Naive B cell (primary cell): ENCODE measurements around the gene ZNF655. TPM values are rescaled to one million over a fixed set of nuclear protein-coding genes. Genes with fewer than 3 reads are reported as not detected.

Experiments used
- ATAC-seq, 2 donors: fragments of 150-1000 bp; cut with Tn5 transposase; 2 replicates each; pipeline ENCODE4 v1.10.0; 2021; ENCODE audit warnings: low read depth in 2 of 2, mild to moderate bottlenecking in 2 of 2, moderate library complexity in 2 of 2
- DNase-seq: peaks from one replicate; pipeline ENCODE4 v3.0.0; 2022
- H3K27ac Mint-ChIP-seq, 6 donors: one replicate each; pipeline ENCODE4 v1.8.0; 2020 to 2022; ENCODE audit warnings: mild to moderate bottlenecking in 6 of 6, mixed read lengths in 6 of 6, moderate library complexity in 5 of 6, inconsistent platforms in 2 of 6
- H3K27me3 Mint-ChIP-seq, 3 donors: one replicate each; pipeline ENCODE4 v1.8.0; 2021 to 2022; ENCODE audit warnings: mixed read lengths in 3 of 3, mild to moderate bottlenecking in 1 of 3
- H3K36me3 Mint-ChIP-seq, 2 donors: one replicate each; pipeline ENCODE4 v1.8.0; 2020 to 2022; ENCODE audit warnings: mixed read lengths in 2 of 2, inconsistent platforms in 1 of 2, mild to moderate bottlenecking in 1 of 2
- H3K4me1 Mint-ChIP-seq, 3 donors: one replicate each; pipeline ENCODE4 v1.8.0; 2020 to 2022; ENCODE audit warnings: mixed read lengths in 3 of 3, inconsistent platforms in 1 of 3, mild to moderate bottlenecking in 1 of 3, moderate library complexity in 1 of 3
- H3K4me3 Mint-ChIP-seq, 8 donors: one replicate each; pipeline ENCODE4 v1.8.0; 2020 to 2022; ENCODE audit warnings: mild to moderate bottlenecking in 8 of 8, mixed read lengths in 8 of 8, moderate library complexity in 8 of 8, inconsistent platforms in 2 of 8
- H3K9me3 Mint-ChIP-seq, 7 donors: one replicate each; pipeline ENCODE4 v1.8.0; 2020 to 2022; ENCODE audit warnings: mixed read lengths in 7 of 7, mild to moderate bottlenecking in 5 of 7, inconsistent platforms in 2 of 7, moderate library complexity in 1 of 7
- polyA plus RNA-seq, 6 donors: library from polyadenylated mRNA; unstranded; fragments of 300-500 nt; fragmentation: Illumina TruSeq; gene quantifications; one replicate each; pipeline ENCODE4 v1.2.3, GENCODE V29; 2021; ENCODE audit warnings: low read depth in 6 of 6

ZNF655 gene
- polyA plus RNA-seq, 6 donors from 2014 or later = 55.4 to 90.0 (median 68.5) TPM

GRCh38 chr7:99551334-99551733, 7.1 kb upstream of the ZNF655 start:
- Mint-ChIP-seq H3K36me3 (peaks cover 8 to 18% of the 10 kb centered on the region in 2 donors), H3K27ac (peak overlapping the region; percentile 95 to 99 (median 97)), H3K4me1 (peaks cover 17 to 44% (median 33%) of the 10 kb centered on the region in 3 donors), H3K9me3 (peaks cover 0 to 3% (median 0%) of the 10 kb centered on the region in 7 donors), H3K4me3 (peak overlapping the region; percentile 90 to 99 (median 95)), H3K27me3 (no peaks in the 10 kb centered on the region)
- DNase-seq (no peak), ATAC-seq (peak in 1 of 2 donors; percentile 4)

- H3K27me3 Mint-ChIP-seq = no peaks in the 10 kb centered on the region
- peaks cover 0 to 3% (median 0%) of the 10 kb centered on the region in 7 donors for H3K9me3 Mint-ChIP-seq
- H3K36me3 Mint-ChIP-seq = peaks cover 8 to 13% of the 10 kb centered on the region in 2 donors
- peak; percentile 80 for DNase-seq
- H3K4me3 Mint-ChIP-seq = peak within 1 kb of the TSS; percentile 90 to 99 (median 95)
- H3K4me1 Mint-ChIP-seq = peaks cover 17 to 49% (median 33%) of the 10 kb centered on the region in 3 donors
- peak within 1 kb of the TSS; percentile 95 to 99 (median 97) for H3K27ac Mint-ChIP-seq
- peak; percentile 100 for ATAC-seq
Observed at GRCh38 chr7:99551767-99552463, 6.5 kb upstream of the ZNF655 start, which contains the start of gene FAM200A. TSS of gene FAM200A (minus strand) at chr7:99552114. CDS start at chr7:99548407, 3,707 bp downstream.

- Mint-ChIP-seq H3K4me1 (peaks cover 24 to 60% (median 42%) of the 10 kb centered on the region in 3 donors), H3K36me3 (peaks cover 9 to 12% of the 10 kb centered on the region in 2 donors), H3K4me3 (peak overlapping the region in 5 of 8 donors; percentile 12 to 98 (median 56)), H3K9me3 (peaks cover 0 to 3% (median 0%) of the 10 kb centered on the region in 7 donors), H3K27me3 (no peaks in the 10 kb centered on the region), H3K27ac (peak overlapping the region in 2 of 6 donors; percentile 17 to 71)
- DNase-seq (no peak), ATAC-seq (no peak)
Observed at GRCh38 chr7:99553039-99553438, 5.4 kb upstream of the ZNF655 start.

GRCh38 chr7:99554939-99555338, 3.5 kb upstream of the ZNF655 start:
- DNase-seq (no peak), ATAC-seq (no peak)
- peak overlapping the region in 3 of 6 donors; percentile 20 to 58 (median 54) for H3K27ac Mint-ChIP-seq
- H3K36me3 Mint-ChIP-seq = peaks cover 7 to 11% of the 10 kb centered on the region in 2 donors
- H3K4me3 Mint-ChIP-seq = peak overlapping the region in 1 of 8 donors; percentile 98
- H3K4me1 Mint-ChIP-seq = peaks cover 27 to 67% (median 47%) of the 10 kb centered on the region in 3 donors
- H3K27me3 Mint-ChIP-seq = no peaks in the 10 kb centered on the region
- H3K9me3 Mint-ChIP-seq = no peaks in the 10 kb centered on the region

- Mint-ChIP-seq H3K9me3 (no peaks in the 10 kb centered on the region), H3K4me3 (peak overlapping the region; percentile 84 to 100 (median 97)), H3K27me3 (no peaks in the 10 kb centered on the region), H3K36me3 (peaks cover 11 to 12% of the 10 kb centered on the region in 2 donors), H3K4me1 (peaks cover 35 to 60% (median 45%) of the 10 kb centered on the region in 3 donors), H3K27ac (peak overlapping the region; percentile 91 to 99 (median 99))
- DNase-seq = no peak
- ATAC-seq = no peak
Observed at GRCh38 chr7:99557196-99557607, 1.2 kb upstream of the ZNF655 start.

- DNase-seq = no peak
- Mint-ChIP-seq H3K36me3 (peaks cover 16 to 19% of the 10 kb centered on the region in 2 donors), H3K27me3 (no peaks in the 10 kb centered on the region), H3K4me1 (peaks cover 37 to 56% (median 45%) of the 10 kb centered on the region in 3 donors), H3K9me3 (no peaks in the 10 kb centered on the region), H3K27ac (peak overlapping the region; percentile 97 to 99 (median 99)), H3K4me3 (peak overlapping the region; percentile 94 to 100 (median 98))
- peak; percentile 66 to 70 for ATAC-seq
Observed at GRCh38 chr7:99557940-99558305, 519 bp upstream of the ZNF655 start.

GRCh38 chr7:99559175-99559915, 903 bp downstream of the ZNF655 start:
- Mint-ChIP-seq H3K27ac (peak overlapping the region; percentile 97 to 99 (median 99)), H3K36me3 (peaks cover 26 to 31% of the 10 kb centered on the region in 2 donors), H3K4me1 (peaks cover 42 to 56% (median 51%) of the 10 kb centered on the region in 3 donors), H3K4me3 (peak overlapping the region; percentile 94 to 100 (median 98)), H3K27me3 (no peaks in the 10 kb centered on the region), H3K9me3 (no peaks in the 10 kb centered on the region)
- no peak for DNase-seq
- ATAC-seq = peak in 1 of 2 donors; percentile 1

GRCh38 chr7:99560834-99561736, 2.6 kb downstream of the ZNF655 start:
- Mint-ChIP-seq H3K36me3 (peaks cover 22 to 35% of the 10 kb centered on the region in 2 donors), H3K27me3 (no peaks in the 10 kb centered on the region), H3K4me1 (peaks cover 40 to 46% (median 44%) of the 10 kb centered on the region in 3 donors), H3K9me3 (no peaks in the 10 kb centered on the region), H3K27ac (peak overlapping the region in 5 of 6 donors; percentile 16 to 99 (median 39)), H3K4me3 (peak overlapping the region in 7 of 8 donors; percentile 24 to 100 (median 94))
- DNase-seq (no peak), ATAC-seq (no peak)

- H3K36me3 Mint-ChIP-seq = peaks cover 22 to 35% of the 10 kb centered on the region in 2 donors
- H3K9me3 Mint-ChIP-seq = no peaks in the 10 kb centered on the region
- peak overlapping the region in 1 of 8 donors; percentile 94 for H3K4me3 Mint-ChIP-seq
- DNase-seq (no peak), ATAC-seq (no peak)
- H3K27ac Mint-ChIP-seq = peak overlapping the region in 2 of 6 donors; percentile 80
- H3K27me3 Mint-ChIP-seq = no peaks in the 10 kb centered on the region
- peaks cover 39 to 46% (median 40%) of the 10 kb centered on the region in 3 donors for H3K4me1 Mint-ChIP-seq
Observed at GRCh38 chr7:99561737-99562051, 3.3 kb downstream of the ZNF655 start.

- Mint-ChIP-seq H3K4me3 (peak overlapping the region in 2 of 8 donors; percentile 25 to 94), H3K9me3 (no peaks in the 10 kb centered on the region), H3K4me1 (peaks cover 33 to 43% (median 39%) of the 10 kb centered on the region in 3 donors), H3K27me3 (no peaks in the 10 kb centered on the region), H3K36me3 (peaks cover 22 to 35% of the 10 kb centered on the region in 2 donors), H3K27ac (peak overlapping the region in 3 of 6 donors; percentile 28 to 80 (median 80))
- DNase-seq (no peak), ATAC-seq (no peak)
Observed at GRCh38 chr7:99562114-99562784, 3.8 kb downstream of the ZNF655 start.

- DNase-seq (no peak), ATAC-seq (no peak)
- no peak overlapping the region for H3K27ac Mint-ChIP-seq
- no peak overlapping the region for H3K4me3 Mint-ChIP-seq
- H3K4me1 Mint-ChIP-seq = peaks cover 27 to 38% (median 35%) of the 10 kb centered on the region in 3 donors
- peaks cover 21 to 33% of the 10 kb centered on the region in 2 donors for H3K36me3 Mint-ChIP-seq
- no peaks in the 10 kb centered on the region for H3K27me3 Mint-ChIP-seq
- no peaks in the 10 kb centered on the region for H3K9me3 Mint-ChIP-seq
Observed at GRCh38 chr7:99562832-99563231, 4.4 kb downstream of the ZNF655 start.

GRCh38 chr7:99563650-99564049, 5.2 kb downstream of the ZNF655 start:
- H3K4me3 Mint-ChIP-seq = peak overlapping the region in 2 of 8 donors; percentile 49 to 72
- no peaks in the 10 kb centered on the region for H3K27me3 Mint-ChIP-seq
- H3K4me1 Mint-ChIP-seq = peaks cover 22 to 32% (median 31%) of the 10 kb centered on the region in 3 donors
- H3K27ac Mint-ChIP-seq = peak overlapping the region in 2 of 6 donors; percentile 78 to 79
- no peaks in the 10 kb centered on the region for H3K9me3 Mint-ChIP-seq
- H3K36me3 Mint-ChIP-seq = peaks cover 16 to 27% of the 10 kb centered on the region in 2 donors
- ATAC-seq (no peak), DNase-seq (no peak)
